SK-N-SH treated with all-trans-retinoic acid at 6 μM for 48 hours (cell line): ENCODE results near the gene CTR9.

Experiments
- ATAC-seq: fragments of 200-7000 bp; cut with Tn5 transposase; 3 replicates; pipeline ENCODE4 v1.9.1; 2020; ENCODE audit warnings: mild to moderate bottlenecking, moderate library complexity
- BACH2 ChIP-seq: fragments of 250-450 bp; sonication (Bioruptor Pico); IDR thresholded peaks from 2 replicates; pipeline ENCODE4 v1.9.0; 2021; ENCODE audit warnings: mild to moderate bottlenecking, borderline replicate concordance
- CSDC2 ChIP-seq: fragments of 250-450 bp; sonication (Bioruptor Pico); IDR thresholded peaks from 2 replicates; pipeline ENCODE4 v1.5.0; 2020; ENCODE audit warnings: mild to moderate bottlenecking, moderate library complexity
- ESRRG ChIP-seq: fragments of 250-450 bp; sonication (Bioruptor Pico); IDR thresholded peaks from 2 replicates; pipeline ENCODE4 v1.6.1; 2021; ENCODE audit warnings: mild to moderate bottlenecking
- ISL1 ChIP-seq: fragments of 250-450 bp; sonication (Bioruptor Pico); IDR thresholded peaks from 2 replicates; pipeline ENCODE4 v2.1.2; 2022; ENCODE audit warnings: mild to moderate bottlenecking, moderate library complexity
- OSR1 ChIP-seq: fragments of 250-450 bp; sonication (Bioruptor Pico); IDR thresholded peaks from 2 replicates; pipeline ENCODE4 v1.8.0; 2022; ENCODE audit warnings: moderate library complexity, mild to moderate bottlenecking, inconsistent platforms
- PPARA ChIP-seq: fragments of 250-450 bp; sonication (Bioruptor Pico); IDR thresholded peaks from 2 replicates; pipeline ENCODE4 v1.5.0; 2020; ENCODE audit warnings: mild to moderate bottlenecking, borderline replicate concordance
- RARB ChIP-seq: fragments of 250-450 bp; sonication (Bioruptor Pico); IDR thresholded peaks from 2 replicates; pipeline ENCODE4 v1.8.0; 2021; ENCODE audit warnings: mild to moderate bottlenecking, moderate library complexity
- SNAI2 ChIP-seq: fragments of 250-450 bp; sonication (Bioruptor Pico); IDR thresholded peaks from 2 replicates; pipeline ENCODE4 v1.5.0; 2020; ENCODE audit warnings: mild to moderate bottlenecking, moderate library complexity
- TCF4 ChIP-seq: fragments of 250-450 bp; sonication (Bioruptor Pico); IDR thresholded peaks from 2 replicates; pipeline ENCODE4 v1.8.0; 2021; ENCODE audit warnings: mild to moderate bottlenecking, moderate library complexity, borderline replicate concordance
- ZFP3 ChIP-seq: fragments of 250-450 bp; sonication (Bioruptor Pico); IDR thresholded peaks from 2 replicates; pipeline ENCODE4 v1.5.0; 2020; ENCODE audit warnings: mild to moderate bottlenecking, moderate library complexity
- ZNF565 ChIP-seq: fragments of 450-650 bp; formaldehyde crosslinking; conservative IDR thresholded peaks from 2 replicates; pipeline ENCODE4 v1.5.0; 2020; ENCODE audit warnings: low read depth, mild to moderate bottlenecking, moderate library complexity
- ZNF70 ChIP-seq: fragments of 450-650 bp; formaldehyde crosslinking; IDR thresholded peaks from 2 replicates; pipeline ENCODE4 v1.5.0; 2020; ENCODE audit warnings: mild to moderate bottlenecking, moderate library complexity
- ZNF8 ChIP-seq: fragments of 450-650 bp; formaldehyde crosslinking; IDR thresholded peaks from 2 replicates; pipeline ENCODE4 v1.5.0; 2020; ENCODE audit warnings: mild to moderate bottlenecking, moderate library complexity
- TF ChIP-seq, protein P1 (sequence below): fragments of 250-450 bp; sonication (Bioruptor Pico); IDR thresholded peaks from 2 replicates; pipeline ENCODE4 v1.5.1; 2021; ENCODE audit warnings: mild to moderate bottlenecking, moderate library complexity
- TF ChIP-seq, protein P2 (sequence below): fragments of 250-450 bp; sonication (Bioruptor Pico); IDR thresholded peaks from 2 replicates; pipeline ENCODE4 v1.5.1; 2020; ENCODE audit warnings: low read depth, mild to moderate bottlenecking, moderate library complexity
- TF ChIP-seq, protein P3 (sequence below): fragments of 250-450 bp; sonication (Bioruptor Pico); IDR thresholded peaks from 2 replicates; pipeline ENCODE4 v1.8.0; 2020; ENCODE audit warnings: mild to moderate bottlenecking, moderate library complexity, borderline replicate concordance
- TF ChIP-seq, protein P4 (sequence below): fragments of 250-450 bp; sonication (Bioruptor Pico); IDR thresholded peaks from 2 replicates; pipeline ENCODE4 v1.5.0; 2020; ENCODE audit warnings: mild to moderate bottlenecking, moderate library complexity

Gene CTR9

DNA sequence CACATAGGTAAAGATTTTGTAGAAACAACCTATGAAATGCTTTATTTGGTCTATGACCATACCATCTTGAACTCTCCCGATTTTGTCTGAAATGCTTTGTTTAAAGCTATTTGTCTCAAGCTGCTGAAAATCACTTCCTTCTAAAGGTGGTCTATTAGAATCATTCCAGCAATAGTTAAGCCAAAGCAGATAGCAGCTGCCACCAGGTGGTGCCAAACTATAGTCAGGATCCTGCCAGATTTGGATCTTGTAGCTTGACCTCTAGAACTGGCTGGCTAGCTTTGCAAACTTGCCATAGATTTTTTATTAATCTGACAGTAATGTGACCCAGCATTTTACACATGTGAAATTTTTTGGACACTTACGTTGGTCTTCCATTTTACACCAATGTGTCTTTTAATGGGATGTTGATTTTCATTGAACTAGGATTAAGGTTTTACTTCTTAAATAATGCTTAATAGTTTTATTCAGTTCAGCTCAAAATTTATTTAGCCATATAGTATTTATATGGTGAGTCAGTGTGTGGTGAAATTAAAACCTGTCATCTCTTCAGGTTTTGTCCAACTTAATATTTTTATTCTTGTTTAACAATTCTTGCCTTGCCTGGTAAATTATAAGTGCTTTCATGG is 19.7 kb downstream of the CTR9 start:
- peak; percentile 88 for ATAC-seq
- TF ChIP-seq ZNF70 (CRISPR knock-in tag) (no peak), ZFP3 (CRISPR knock-in tag) (0 out of 2 replicates have a peak, but pooled peaks have one; percentile 28)

DNA sequence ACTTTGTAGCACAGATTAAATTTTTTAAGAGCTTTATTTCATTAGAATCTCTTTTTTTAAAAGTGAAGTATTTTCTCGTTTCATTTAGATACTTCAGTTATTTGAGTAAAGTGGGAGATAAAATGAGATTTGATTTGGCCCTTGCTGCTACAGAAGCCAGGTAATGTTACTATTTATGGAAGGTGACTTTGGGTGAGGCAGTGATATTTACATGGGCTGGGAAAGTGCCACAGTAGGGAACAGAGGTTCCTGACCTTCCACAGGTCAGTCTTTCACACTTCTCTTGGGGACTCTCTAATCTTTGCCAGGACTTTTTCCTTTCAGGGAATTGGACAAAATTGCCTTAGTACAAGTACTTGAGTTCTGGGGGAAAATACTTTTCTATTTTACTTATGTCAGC is 20.4 kb downstream of the CTR9 start:
- ATAC-seq, result no peak
- TF ChIP-seq, protein P1, sequence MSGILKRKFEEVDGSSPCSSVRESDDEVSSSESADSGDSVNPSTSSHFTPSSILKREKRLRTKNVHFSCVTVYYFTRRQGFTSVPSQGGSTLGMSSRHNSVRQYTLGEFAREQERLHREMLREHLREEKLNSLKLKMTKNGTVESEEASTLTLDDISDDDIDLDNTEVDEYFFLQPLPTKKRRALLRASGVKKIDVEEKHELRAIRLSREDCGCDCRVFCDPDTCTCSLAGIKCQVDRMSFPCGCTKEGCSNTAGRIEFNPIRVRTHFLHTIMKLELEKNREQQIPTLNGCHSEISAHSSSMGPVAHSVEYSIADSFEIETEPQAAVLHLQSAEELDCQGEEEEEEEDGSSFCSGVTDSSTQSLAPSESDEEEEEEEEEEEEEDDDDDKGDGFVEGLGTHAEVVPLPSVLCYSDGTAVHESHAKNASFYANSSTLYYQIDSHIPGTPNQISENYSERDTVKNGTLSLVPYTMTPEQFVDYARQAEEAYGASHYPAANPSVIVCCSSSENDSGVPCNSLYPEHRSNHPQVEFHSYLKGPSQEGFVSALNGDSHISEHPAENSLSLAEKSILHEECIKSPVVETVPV (CRISPR knock-in tag), result no peak
- TF ChIP-seq, protein P2, sequence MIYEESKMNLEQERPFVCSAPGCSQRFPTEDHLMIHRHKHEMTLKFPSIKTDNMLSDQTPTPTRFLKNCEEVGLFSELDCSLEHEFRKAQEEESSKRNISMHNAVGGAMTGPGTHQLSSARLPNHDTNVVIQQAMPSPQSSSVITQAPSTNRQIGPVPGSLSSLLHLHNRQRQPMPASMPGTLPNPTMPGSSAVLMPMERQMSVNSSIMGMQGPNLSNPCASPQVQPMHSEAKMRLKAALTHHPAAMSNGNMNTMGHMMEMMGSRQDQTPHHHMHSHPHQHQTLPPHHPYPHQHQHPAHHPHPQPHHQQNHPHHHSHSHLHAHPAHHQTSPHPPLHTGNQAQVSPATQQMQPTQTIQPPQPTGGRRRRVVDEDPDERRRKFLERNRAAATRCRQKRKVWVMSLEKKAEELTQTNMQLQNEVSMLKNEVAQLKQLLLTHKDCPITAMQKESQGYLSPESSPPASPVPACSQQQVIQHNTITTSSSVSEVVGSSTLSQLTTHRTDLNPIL (CRISPR knock-in tag), result no peak
- no peak for TF ChIP-seq ZFP3 (CRISPR knock-in tag)
- TF ChIP-seq RARB (CRISPR knock-in tag), result no peak
- no peak for TF ChIP-seq OSR1
- no peak for TF ChIP-seq SNAI2 (CRISPR knock-in tag)
- TF ChIP-seq BACH2 (CRISPR knock-in tag), result no peak
- TF ChIP-seq, protein P3, sequence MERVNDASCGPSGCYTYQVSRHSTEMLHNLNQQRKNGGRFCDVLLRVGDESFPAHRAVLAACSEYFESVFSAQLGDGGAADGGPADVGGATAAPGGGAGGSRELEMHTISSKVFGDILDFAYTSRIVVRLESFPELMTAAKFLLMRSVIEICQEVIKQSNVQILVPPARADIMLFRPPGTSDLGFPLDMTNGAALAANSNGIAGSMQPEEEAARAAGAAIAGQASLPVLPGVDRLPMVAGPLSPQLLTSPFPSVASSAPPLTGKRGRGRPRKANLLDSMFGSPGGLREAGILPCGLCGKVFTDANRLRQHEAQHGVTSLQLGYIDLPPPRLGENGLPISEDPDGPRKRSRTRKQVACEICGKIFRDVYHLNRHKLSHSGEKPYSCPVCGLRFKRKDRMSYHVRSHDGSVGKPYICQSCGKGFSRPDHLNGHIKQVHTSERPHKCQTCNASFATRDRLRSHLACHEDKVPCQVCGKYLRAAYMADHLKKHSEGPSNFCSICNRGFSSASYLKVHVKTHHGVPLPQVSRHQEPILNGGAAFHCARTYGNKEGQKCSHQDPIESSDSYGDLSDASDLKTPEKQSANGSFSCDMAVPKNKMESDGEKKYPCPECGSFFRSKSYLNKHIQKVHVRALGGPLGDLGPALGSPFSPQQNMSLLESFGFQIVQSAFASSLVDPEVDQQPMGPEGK (CRISPR knock-in tag), result no peak
- no peak for TF ChIP-seq ZNF565 (CRISPR knock-in tag)
- TF ChIP-seq, protein P4, sequence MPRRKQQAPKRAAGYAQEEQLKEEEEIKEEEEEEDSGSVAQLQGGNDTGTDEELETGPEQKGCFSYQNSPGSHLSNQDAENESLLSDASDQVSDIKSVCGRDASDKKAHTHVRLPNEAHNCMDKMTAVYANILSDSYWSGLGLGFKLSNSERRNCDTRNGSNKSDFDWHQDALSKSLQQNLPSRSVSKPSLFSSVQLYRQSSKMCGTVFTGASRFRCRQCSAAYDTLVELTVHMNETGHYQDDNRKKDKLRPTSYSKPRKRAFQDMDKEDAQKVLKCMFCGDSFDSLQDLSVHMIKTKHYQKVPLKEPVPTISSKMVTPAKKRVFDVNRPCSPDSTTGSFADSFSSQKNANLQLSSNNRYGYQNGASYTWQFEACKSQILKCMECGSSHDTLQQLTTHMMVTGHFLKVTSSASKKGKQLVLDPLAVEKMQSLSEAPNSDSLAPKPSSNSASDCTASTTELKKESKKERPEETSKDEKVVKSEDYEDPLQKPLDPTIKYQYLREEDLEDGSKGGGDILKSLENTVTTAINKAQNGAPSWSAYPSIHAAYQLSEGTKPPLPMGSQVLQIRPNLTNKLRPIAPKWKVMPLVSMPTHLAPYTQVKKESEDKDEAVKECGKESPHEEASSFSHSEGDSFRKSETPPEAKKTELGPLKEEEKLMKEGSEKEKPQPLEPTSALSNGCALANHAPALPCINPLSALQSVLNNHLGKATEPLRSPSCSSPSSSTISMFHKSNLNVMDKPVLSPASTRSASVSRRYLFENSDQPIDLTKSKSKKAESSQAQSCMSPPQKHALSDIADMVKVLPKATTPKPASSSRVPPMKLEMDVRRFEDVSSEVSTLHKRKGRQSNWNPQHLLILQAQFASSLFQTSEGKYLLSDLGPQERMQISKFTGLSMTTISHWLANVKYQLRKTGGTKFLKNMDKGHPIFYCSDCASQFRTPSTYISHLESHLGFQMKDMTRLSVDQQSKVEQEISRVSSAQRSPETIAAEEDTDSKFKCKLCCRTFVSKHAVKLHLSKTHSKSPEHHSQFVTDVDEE (CRISPR knock-in tag), result no peak
- no peak for TF ChIP-seq PPARA (CRISPR knock-in tag)
- no peak for TF ChIP-seq ESRRG

DNA sequence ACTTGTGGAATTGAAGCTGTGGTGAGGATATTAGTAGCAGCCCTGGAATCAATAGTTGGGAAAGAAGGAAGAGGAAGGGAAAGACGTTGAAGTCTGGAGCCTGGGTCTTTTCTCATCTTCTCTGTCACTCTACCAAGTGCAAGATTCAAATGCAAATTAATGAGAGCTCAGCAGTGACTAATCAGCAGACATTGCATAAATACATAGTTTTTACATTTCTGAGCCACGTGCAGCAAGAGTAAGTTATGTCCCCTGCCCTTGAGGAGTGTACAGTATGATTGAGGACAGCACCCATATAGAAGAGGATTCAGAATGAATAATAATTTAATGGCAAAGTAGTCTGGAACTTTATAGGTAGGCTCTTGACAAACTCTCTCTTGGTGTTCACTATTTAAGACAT is 23.8 kb downstream of the CTR9 start:
- TF ChIP-seq, protein P2 (CRISPR knock-in tag), result no peak
- TF ChIP-seq, protein P3 (CRISPR knock-in tag), result no peak
- TF ChIP-seq ZNF8 (CRISPR knock-in tag), result no peak
- TF ChIP-seq, protein P1 (CRISPR knock-in tag), result no peak
- no peak for TF ChIP-seq BACH2 (CRISPR knock-in tag)
- TF ChIP-seq ISL1, result no peak
- TF ChIP-seq CSDC2 (CRISPR knock-in tag), result no peak
- no peak for TF ChIP-seq OSR1
- no peak for TF ChIP-seq PPARA (CRISPR knock-in tag)
- TF ChIP-seq ZFP3 (CRISPR knock-in tag), result no peak
- no peak for TF ChIP-seq ZNF70 (CRISPR knock-in tag)
- TF ChIP-seq, protein P4 (CRISPR knock-in tag), result no peak
- TF ChIP-seq ESRRG, result no peak
- no peak for TF ChIP-seq SNAI2 (CRISPR knock-in tag)
- no peak for TF ChIP-seq TCF4
- TF ChIP-seq ZNF565 (CRISPR knock-in tag), result no peak
- ATAC-seq, result no peak
